Upper lobe of left lung (tissue), 4 donors: Measurements from ENCODE around the gene DOCK8.
"Not testable (repeated sequence)": the region's sequence is repeated elsewhere in the genome, so short reads cannot be mapped to it uniquely, and the experiment has no call there.

Source experiments
- CTCF ChIP-seq, 6 experiments: fragments of 450-650 bp in 4 of 6; fragments of 200-600 bp in 2 of 6; sonication (generic) in 2 of 6; IDR thresholded peaks; one replicate each; pipeline ENCODE4 v1.5.1; 2016 to 2019; ENCODE audit warnings: antibody characterized with exemption in 6 of 6
- POLR2AphosphoS5 ChIP-seq, 2 donors: sonication (generic); formaldehyde crosslinking; IDR thresholded peaks; one replicate each; pipeline ENCODE4 v1.5.1; 2017; ENCODE audit warnings: antibody characterized with exemption in 2 of 2

- TF ChIP-seq POLR2AphosphoS5, CTCF (IDR thresholded peaks at IDR 0.05): not testable (repeated sequence)
Measured at GRCh38 chr9:199601-200000, 15.1 kb upstream of the DOCK8 start.
